HG03139 (cell line): Measurements from ENCODE around the gene LRBA.

Source experiments
- ATAC-seq: cut with Tn5 transposase; IDR thresholded peaks from one replicate; pipeline ENCODE4 v1.9.1; 2021; ENCODE audit not compliant: unreplicated experiment

Gene LRBA

GRCh38 chr4:150343796-150344195 lies 671.3 kb downstream of the LRBA start:
- ATAC-seq, result no peak

- ATAC-seq, result no peak
Measured at GRCh38 chr4:150342945-150343344, 672.1 kb downstream of the LRBA start.

- no peak for ATAC-seq
Measured at GRCh38 chr4:150337734-150338133, 677.4 kb downstream of the LRBA start.

GRCh38 chr4:150336676-150337412 lies 678.2 kb downstream of the LRBA start:
- ATAC-seq, result no peak

GRCh38 chr4:150332961-150333360 lies 682.1 kb downstream of the LRBA start:
- ATAC-seq, result no peak

- ATAC-seq, result no peak
Measured at GRCh38 chr4:150332086-150332485, 683.0 kb downstream of the LRBA start.

GRCh38 chr4:150329373-150329772 lies 685.7 kb downstream of the LRBA start:
- ATAC-seq, result no peak

- no peak for ATAC-seq
Measured at GRCh38 chr4:150328496-150328895, 686.6 kb downstream of the LRBA start.

- no peak for ATAC-seq
Measured at GRCh38 chr4:150327262-150327780, 687.8 kb downstream of the LRBA start.

- ATAC-seq, result peak; percentile 92
Measured at GRCh38 chr4:150325872-150326271, 689.2 kb downstream of the LRBA start.

- no peak for ATAC-seq
Measured at GRCh38 chr4:150323406-150324325, 691.4 kb downstream of the LRBA start.

GRCh38 chr4:150322646-150323045 lies 692.4 kb downstream of the LRBA start:
- no peak for ATAC-seq

- no peak for ATAC-seq
Measured at GRCh38 chr4:150321113-150321512, 694.0 kb downstream of the LRBA start.

- ATAC-seq, result no peak
Measured at GRCh38 chr4:150318971-150319370, 696.1 kb downstream of the LRBA start.

GRCh38 chr4:150318527-150318926 lies 696.6 kb downstream of the LRBA start:
- no peak for ATAC-seq

- no peak for ATAC-seq
Measured at GRCh38 chr4:150316332-150317205, 698.5 kb downstream of the LRBA start.

- no peak for ATAC-seq
Measured at GRCh38 chr4:150315691-150316090, 699.4 kb downstream of the LRBA start.

- ATAC-seq, result no peak
Measured at GRCh38 chr4:150315175-150315574, 699.9 kb downstream of the LRBA start.

- no peak for ATAC-seq
Measured at GRCh38 chr4:150314031-150314430, 701.1 kb downstream of the LRBA start.

- no peak for ATAC-seq
Measured at GRCh38 chr4:150310159-150310895, 704.8 kb downstream of the LRBA start.
